ENCODE results near the gene EVI5L. TPM values are rescaled to one million over a fixed set of nuclear protein-coding genes. Genes with fewer than 3 reads are reported as not detected.

EVI5L gene
- total RNA-seq, 4 donors from 2014 or later, result 6.9 to 10.8 (median 7.9) TPM

GRCh38 chr19:7833225-7834099 lies 3.4 kb downstream of the EVI5L start:
- DNase-seq (ENCODE audit: low spot score), result peak; percentile 50
- ATAC-seq (ENCODE audit: low FRiP score), result peak; percentile 34
- no peak for TF ChIP-seq CTCF (IDR thresholded peaks at IDR 0.05)

GRCh38 chr19:7839476-7839875 lies 9.5 kb downstream of the EVI5L start:
- ATAC-seq (ENCODE audit: low FRiP score), result no peak
- DNase-seq (ENCODE audit: low spot score), result no peak
- no peak for TF ChIP-seq CTCF (IDR thresholded peaks at IDR 0.05)

- no peak for ATAC-seq (ENCODE audit: low FRiP score)
- DNase-seq (ENCODE audit: low spot score), result no peak
- TF ChIP-seq CTCF (IDR thresholded peaks at IDR 0.05), result no peak
These were observed 10.6 kb downstream of the EVI5L start for GRCh38 chr19:7840629-7841028.

GRCh38 chr19:7841751-7842660 lies 12.0 kb downstream of the EVI5L start:
- DNase-seq (ENCODE audit: low spot score) (no peak), ATAC-seq (ENCODE audit: low FRiP score) (no peak)
- no peak for TF ChIP-seq CTCF (IDR thresholded peaks at IDR 0.05)

GRCh38 chr19:7842661-7843294 lies 12.8 kb downstream of the EVI5L start:
- no peak for ATAC-seq (ENCODE audit: low FRiP score)
- no peak for TF ChIP-seq CTCF (IDR thresholded peaks at IDR 0.05)

GRCh38 chr19:7843521-7843920 lies 13.5 kb downstream of the EVI5L start:
- no peak for ATAC-seq (ENCODE audit: low FRiP score)
- TF ChIP-seq CTCF (IDR thresholded peaks at IDR 0.05), result no peak
- no peak for DNase-seq (ENCODE audit: low spot score)

More at GRCh38 chr19:7842661-7843294, 12.8 kb downstream of the EVI5L start:
- DNase-seq (ENCODE audit: low spot score), result no peak

Measured in omental fat pad (tissue), 4 donors.